Right lobe of liver (tissue), 4 donors: ENCODE data around the gene MEIKIN.

Experiments
- CTCF ChIP-seq, 4 donors: fragments of 200-600 bp in 3 of 4; fragments of 450-650 bp in 1 of 4; IDR thresholded peaks; one replicate each; pipeline versions ENCODE4 v1.5.1 to v1.8.0; 2016 to 2022; ENCODE audit warnings: antibody characterized with exemption in 4 of 4, mild to moderate bottlenecking in 2 of 4
- POLR2A ChIP-seq: fragments of 450-650 bp; IDR thresholded peaks from one replicate; pipeline ENCODE4 v1.6.1; 2017; ENCODE audit warnings: antibody characterized with exemption, mild to moderate bottlenecking
- donor health status: DM: no; HTN: no; CAD: no.
- donor health status: DM: no; HTN: no; CAD: no.
- donor health status: DM: no; HTN: yes; CAD: no.

GRCh38 chr5:131942016-131942415 lies 3.4 kb downstream of the MEIKIN start:
- TF ChIP-seq CTCF (IDR thresholded peaks at IDR 0.05) = no peak
- TF ChIP-seq POLR2A = no peak
